Measurements from ENCODE around the gene SYAP1. TPM values are rescaled to one million over a fixed set of nuclear protein-coding genes. Genes with fewer than 3 reads are reported as not detected.

Gene SYAP1
- total and polyA plus RNA-seq, 10 of the 15 experiments (the other 5 are each of a cell fraction or from before 2014, with no cell fraction given), result 5.9 to 29.9 (median 16.2) TPM

DNA sequence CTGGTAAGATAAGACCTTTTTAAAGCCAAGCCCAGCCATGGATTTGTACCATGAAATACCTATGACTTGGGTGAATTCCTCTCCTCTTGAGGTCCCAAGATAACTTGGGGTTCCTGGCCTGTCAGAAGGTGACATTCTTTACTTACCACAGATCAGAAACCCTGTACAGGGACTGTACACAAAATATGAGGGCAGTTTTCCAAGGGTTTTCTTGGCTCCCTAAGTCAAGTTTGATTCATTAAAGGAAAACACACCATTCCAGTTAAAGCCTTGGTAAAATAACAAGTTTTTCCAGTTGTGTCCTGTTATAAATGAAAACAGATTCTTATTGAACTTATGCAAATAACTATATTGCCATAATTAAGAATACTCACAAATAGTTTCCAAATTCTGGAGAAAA lies 8.2 kb downstream of the SYAP1 start (continued):
- TF ChIP-seq EZH2 (IDR thresholded peaks at IDR 0.05; ENCODE audit: borderline replicate concordance, control insufficient read depth, low read depth, low read length), result no peak
- no peak for TF ChIP-seq MXI1 (IDR thresholded peaks at IDR 0.05; ENCODE audit: low read depth, low read length)
- TF ChIP-seq, protein P1, sequence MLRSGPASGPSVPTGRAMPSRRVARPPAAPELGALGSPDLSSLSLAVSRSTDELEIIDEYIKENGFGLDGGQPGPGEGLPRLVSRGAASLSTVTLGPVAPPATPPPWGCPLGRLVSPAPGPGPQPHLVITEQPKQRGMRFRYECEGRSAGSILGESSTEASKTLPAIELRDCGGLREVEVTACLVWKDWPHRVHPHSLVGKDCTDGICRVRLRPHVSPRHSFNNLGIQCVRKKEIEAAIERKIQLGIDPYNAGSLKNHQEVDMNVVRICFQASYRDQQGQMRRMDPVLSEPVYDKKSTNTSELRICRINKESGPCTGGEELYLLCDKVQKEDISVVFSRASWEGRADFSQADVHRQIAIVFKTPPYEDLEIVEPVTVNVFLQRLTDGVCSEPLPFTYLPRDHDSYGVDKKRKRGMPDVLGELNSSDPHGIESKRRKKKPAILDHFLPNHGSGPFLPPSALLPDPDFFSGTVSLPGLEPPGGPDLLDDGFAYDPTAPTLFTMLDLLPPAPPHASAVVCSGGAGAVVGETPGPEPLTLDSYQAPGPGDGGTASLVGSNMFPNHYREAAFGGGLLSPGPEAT (IDR thresholded peaks at IDR 0.05; ENCODE audit: low read depth), result no peak
- TF ChIP-seq, protein P2, sequence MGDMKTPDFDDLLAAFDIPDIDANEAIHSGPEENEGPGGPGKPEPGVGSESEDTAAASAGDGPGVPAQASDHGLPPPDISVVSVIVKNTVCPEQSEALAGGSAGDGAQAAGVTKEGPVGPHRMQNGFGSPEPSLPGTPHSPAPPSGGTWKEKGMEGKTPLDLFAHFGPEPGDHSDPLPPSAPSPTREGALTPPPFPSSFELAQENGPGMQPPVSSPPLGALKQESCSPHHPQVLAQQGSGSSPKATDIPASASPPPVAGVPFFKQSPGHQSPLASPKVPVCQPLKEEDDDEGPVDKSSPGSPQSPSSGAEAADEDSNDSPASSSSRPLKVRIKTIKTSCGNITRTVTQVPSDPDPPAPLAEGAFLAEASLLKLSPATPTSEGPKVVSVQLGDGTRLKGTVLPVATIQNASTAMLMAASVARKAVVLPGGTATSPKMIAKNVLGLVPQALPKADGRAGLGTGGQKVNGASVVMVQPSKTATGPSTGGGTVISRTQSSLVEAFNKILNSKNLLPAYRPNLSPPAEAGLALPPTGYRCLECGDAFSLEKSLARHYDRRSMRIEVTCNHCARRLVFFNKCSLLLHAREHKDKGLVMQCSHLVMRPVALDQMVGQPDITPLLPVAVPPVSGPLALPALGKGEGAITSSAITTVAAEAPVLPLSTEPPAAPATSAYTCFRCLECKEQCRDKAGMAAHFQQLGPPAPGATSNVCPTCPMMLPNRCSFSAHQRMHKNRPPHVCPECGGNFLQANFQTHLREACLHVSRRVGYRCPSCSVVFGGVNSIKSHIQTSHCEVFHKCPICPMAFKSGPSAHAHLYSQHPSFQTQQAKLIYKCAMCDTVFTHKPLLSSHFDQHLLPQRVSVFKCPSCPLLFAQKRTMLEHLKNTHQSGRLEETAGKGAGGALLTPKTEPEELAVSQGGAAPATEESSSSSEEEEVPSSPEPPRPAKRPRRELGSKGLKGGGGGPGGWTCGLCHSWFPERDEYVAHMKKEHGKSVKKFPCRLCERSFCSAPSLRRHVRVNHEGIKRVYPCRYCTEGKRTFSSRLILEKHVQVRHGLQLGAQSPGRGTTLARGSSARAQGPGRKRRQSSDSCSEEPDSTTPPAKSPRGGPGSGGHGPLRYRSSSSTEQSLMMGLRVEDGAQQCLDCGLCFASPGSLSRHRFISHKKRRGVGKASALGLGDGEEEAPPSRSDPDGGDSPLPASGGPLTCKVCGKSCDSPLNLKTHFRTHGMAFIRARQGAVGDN (IDR thresholded peaks at IDR 0.05), result no peak
- no peak for TF ChIP-seq FOXK2 (IDR thresholded peaks at IDR 0.05)
- TF ChIP-seq EP300 (IDR thresholded peaks at IDR 0.05; ENCODE audit: borderline replicate concordance in 1 of 2, control insufficient read depth in 1 of 2, low read depth in 2 of 2, low read length in 2 of 2), result no peak
- no peak for TF ChIP-seq RAD21 (IDR thresholded peaks at IDR 0.05; ENCODE audit: insufficient read depth, low read depth, low read length)
- TF ChIP-seq CBX3 (IDR thresholded peaks at IDR 0.05; ENCODE audit: borderline replicate concordance, low read depth), result no peak
- no peak for TF ChIP-seq POLR2A (IDR thresholded peaks at IDR 0.05; ENCODE audit: low read depth, low read length)
